ENCODE measurements around the gene IMP4. TPM values are rescaled to one million over a fixed set of nuclear protein-coding genes. Genes with fewer than 3 reads are reported as not detected.

The IMP4 gene
- total RNA-seq, 4 donors from 2014 or later = 25.1 to 51.8 (median 43.3) TPM

GRCh38 chr2:130314377-130314776 lies 28.3 kb upstream of the IMP4 start:
- no peak for DNase-seq
- TF ChIP-seq POLR2A (IDR thresholded peaks at IDR 0.05) = no peak
- TF ChIP-seq CTCF (IDR thresholded peaks at IDR 0.05) = no peak
- intact Hi-C loops (cut with DNase I; ENCODE audit: low total_unique reads) = no loop called here
- H3K36me3 ChIP-seq = no peaks in the 10 kb centered on the region
- H3K4me1 ChIP-seq = no peaks in the 10 kb centered on the region
- no peak overlapping the region for H3K4me3 ChIP-seq
- H3K9me3 ChIP-seq = no peaks in the 10 kb centered on the region
- H3K27me3 ChIP-seq = no peaks in the 10 kb centered on the region
- no peak overlapping the region for H3K27ac ChIP-seq

GRCh38 chr2:130316596-130316995 lies 26.1 kb upstream of the IMP4 start:
- no peak for DNase-seq
- H3K9me3 ChIP-seq = no peaks in the 10 kb centered on the region
- no peaks in the 10 kb centered on the region for H3K4me1 ChIP-seq
- H3K4me3 ChIP-seq = no peak overlapping the region
- H3K27ac ChIP-seq = no peak overlapping the region
- no peaks in the 10 kb centered on the region for H3K36me3 ChIP-seq
- TF ChIP-seq CTCF (IDR thresholded peaks at IDR 0.05) = no peak
- no peak for TF ChIP-seq POLR2A (IDR thresholded peaks at IDR 0.05)
- intact Hi-C loops (cut with DNase I; ENCODE audit: low total_unique reads) = no loop called here
- no peaks in the 10 kb centered on the region for H3K27me3 ChIP-seq

GRCh38 chr2:130318906-130319305 lies 23.8 kb upstream of the IMP4 start:
- no peak overlapping the region for H3K27ac ChIP-seq
- DNase-seq = no peak
- no peaks in the 10 kb centered on the region for H3K36me3 ChIP-seq

GRCh38 chr2:130319536-130319935 lies 23.2 kb upstream of the IMP4 start:
- H3K36me3 ChIP-seq = no peaks in the 10 kb centered on the region
- DNase-seq = no peak
- H3K27me3 ChIP-seq = no peaks in the 10 kb centered on the region

More at GRCh38 chr2:130318906-130319305, 23.8 kb upstream of the IMP4 start:
- intact Hi-C loops (cut with DNase I; ENCODE audit: low total_unique reads) = no loop called here
- no peaks in the 10 kb centered on the region for H3K4me1 ChIP-seq
- H3K9me3 ChIP-seq = no peaks in the 10 kb centered on the region
- no peak overlapping the region for H3K4me3 ChIP-seq
- TF ChIP-seq POLR2A (IDR thresholded peaks at IDR 0.05) (no peak), CTCF (IDR thresholded peaks at IDR 0.05) (no peak)
- no peaks in the 10 kb centered on the region for H3K27me3 ChIP-seq

More at GRCh38 chr2:130319536-130319935, 23.2 kb upstream of the IMP4 start:
- TF ChIP-seq POLR2A (IDR thresholded peaks at IDR 0.05) (no peak), CTCF (IDR thresholded peaks at IDR 0.05) (no peak)
- no peak overlapping the region for H3K4me3 ChIP-seq
- no peaks in the 10 kb centered on the region for H3K9me3 ChIP-seq
- intact Hi-C loops (cut with DNase I; ENCODE audit: low total_unique reads) = no loop called here
- no peak overlapping the region for H3K27ac ChIP-seq
- no peaks in the 10 kb centered on the region for H3K4me1 ChIP-seq

Data from uterus (tissue), 4 donors.